HFF-Myc (cell line): Measurements from ENCODE around the gene DPP7.

Experiments
- DNase-seq: peaks from one replicate; pipeline ENCODE4 v3.0.0-alpha.2; 2011; ENCODE audit warnings: low read depth; ENCODE audit errors: extremely low read depth
- H3K4me3 ChIP-seq: replicated peaks from 2 replicates; pipeline ENCODE4 v1.5.1; 2011; ENCODE audit warnings: low read depth, mild to moderate bottlenecking, control low read depth, low read length
- TF ChIP-seq, protein P1 (sequence below): IDR thresholded peaks from 2 replicates; pipeline ENCODE4 v1.5.1; 2012; ENCODE audit warnings: mild to moderate bottlenecking, low read depth, low read length, control low read depth; ENCODE audit errors: missing control alignments

DPP7 gene

DNA sequence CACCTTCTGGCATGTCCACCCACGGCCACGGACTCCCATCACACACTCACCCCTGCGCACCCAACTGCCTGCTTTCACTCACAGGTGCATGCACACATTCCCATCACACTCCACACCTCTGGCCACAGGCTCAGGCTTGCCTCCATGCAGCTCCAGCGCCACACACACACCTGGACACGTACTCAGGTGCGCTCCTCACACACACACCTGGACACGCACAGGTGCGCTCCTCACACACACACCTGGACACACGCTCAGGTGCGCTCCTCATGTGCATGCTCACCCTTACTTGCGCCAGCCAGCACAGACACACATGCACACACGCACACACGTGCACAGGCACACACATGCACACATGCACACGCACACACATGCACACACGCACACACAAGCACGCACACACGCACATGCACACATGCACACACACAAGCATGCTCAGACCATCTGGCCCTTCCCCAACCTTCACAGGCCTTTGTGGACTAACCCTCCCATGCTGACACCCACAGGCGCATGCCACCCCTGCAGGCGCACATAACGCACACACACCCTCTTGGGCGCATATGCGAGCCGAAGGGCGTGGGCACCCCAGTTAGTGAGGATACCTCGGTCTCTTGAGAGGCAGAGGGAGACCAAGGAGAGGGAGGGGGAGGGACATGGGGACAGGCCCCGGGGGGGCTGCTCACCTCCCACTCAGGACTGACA is 32.7 kb upstream of the DPP7 start:
- H3K4me3 ChIP-seq, result no peak overlapping the region
- no peak for DNase-seq
- TF ChIP-seq, protein P1, sequence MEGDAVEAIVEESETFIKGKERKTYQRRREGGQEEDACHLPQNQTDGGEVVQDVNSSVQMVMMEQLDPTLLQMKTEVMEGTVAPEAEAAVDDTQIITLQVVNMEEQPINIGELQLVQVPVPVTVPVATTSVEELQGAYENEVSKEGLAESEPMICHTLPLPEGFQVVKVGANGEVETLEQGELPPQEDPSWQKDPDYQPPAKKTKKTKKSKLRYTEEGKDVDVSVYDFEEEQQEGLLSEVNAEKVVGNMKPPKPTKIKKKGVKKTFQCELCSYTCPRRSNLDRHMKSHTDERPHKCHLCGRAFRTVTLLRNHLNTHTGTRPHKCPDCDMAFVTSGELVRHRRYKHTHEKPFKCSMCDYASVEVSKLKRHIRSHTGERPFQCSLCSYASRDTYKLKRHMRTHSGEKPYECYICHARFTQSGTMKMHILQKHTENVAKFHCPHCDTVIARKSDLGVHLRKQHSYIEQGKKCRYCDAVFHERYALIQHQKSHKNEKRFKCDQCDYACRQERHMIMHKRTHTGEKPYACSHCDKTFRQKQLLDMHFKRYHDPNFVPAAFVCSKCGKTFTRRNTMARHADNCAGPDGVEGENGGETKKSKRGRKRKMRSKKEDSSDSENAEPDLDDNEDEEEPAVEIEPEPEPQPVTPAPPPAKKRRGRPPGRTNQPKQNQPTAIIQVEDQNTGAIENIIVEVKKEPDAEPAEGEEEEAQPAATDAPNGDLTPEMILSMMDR, result no peak

DNA sequence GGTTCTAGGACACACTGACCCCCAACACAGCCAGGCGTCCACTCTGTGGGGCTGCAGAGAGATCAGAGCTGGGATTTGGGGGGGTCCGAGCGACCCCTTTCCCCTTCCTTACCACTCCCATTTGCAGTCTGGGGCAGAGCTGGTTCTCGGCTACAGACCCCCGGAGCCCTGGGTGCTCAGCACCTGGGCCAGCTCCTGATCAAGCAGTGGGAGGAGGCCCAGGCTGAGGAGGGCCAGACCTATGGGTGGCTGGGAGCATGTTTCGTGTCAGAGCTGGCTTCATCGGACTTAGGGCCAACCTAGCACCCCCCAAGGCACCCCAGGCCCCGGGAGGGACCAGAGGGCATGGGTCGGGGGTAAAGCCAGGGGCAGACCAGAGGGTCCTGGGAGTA is 32.0 kb upstream of the DPP7 start:
- no peak for DNase-seq
- no peak overlapping the region for H3K4me3 ChIP-seq
- TF ChIP-seq, protein P1, result no peak

DNA sequence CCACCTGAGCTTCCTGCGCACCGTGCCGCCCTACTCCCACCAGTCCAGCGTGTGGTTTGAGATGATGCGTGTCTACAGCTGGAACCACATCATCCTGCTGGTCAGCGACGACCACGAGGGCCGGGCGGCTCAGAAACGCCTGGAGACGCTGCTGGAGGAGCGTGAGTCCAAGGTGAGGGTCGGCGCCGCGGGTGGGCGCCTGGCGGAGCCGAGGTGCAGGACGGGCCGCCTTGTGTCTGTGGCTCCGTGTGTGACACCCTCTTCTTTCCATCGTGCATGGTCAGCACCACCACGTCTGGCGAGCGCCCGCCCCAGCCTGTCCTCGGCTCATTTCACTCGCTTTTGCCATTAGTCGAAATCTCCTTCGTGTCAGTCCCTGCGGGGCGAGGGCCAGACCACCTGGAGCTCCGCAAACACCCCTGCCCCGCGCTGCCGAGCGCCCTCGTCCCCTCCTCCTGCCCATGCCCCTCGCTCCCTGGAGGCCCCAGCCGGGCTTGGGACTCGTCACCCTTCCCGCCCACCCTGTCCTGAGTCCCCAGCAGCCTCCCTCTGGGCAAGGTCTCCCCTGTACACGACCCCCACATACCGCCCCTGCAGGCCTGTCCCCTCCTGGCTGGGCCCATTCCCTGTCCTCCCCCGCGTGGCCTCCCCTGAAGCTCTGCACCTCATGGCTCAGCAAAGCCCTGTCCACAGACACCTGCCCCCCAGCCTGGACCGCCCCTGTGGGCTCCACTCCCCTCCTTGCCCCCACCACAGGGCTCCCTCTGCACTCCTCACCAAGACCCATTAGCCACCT is 31.4 kb upstream of the DPP7 start:
- TF ChIP-seq, protein P1, result no peak
- DNase-seq, result no peak

DNA sequence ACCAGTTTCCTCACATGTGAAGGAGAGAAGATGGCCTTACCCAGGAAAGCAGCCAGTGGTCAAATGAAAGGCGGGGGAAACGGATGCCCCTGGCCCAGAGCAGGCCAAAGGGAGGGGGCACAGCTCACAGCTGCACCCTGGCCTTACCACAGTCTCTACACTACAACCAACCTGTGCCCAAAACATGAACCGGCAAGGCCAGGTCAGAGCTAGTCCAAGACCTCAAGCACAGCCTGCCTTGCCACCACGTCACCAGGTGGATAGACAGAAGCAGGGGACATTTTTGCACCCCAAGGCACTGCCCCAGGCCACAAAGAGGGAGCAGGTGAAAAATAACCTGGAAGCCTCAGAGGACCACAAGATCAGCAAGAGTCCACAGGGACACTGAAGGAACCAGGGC is 28.9 kb upstream of the DPP7 start:
- no peak overlapping the region for H3K4me3 ChIP-seq
- TF ChIP-seq, protein P1, result no peak
- no peak for DNase-seq

More for the DNA sequence above, 31.4 kb upstream of the DPP7 start:
- no peak overlapping the region for H3K4me3 ChIP-seq

DNA sequence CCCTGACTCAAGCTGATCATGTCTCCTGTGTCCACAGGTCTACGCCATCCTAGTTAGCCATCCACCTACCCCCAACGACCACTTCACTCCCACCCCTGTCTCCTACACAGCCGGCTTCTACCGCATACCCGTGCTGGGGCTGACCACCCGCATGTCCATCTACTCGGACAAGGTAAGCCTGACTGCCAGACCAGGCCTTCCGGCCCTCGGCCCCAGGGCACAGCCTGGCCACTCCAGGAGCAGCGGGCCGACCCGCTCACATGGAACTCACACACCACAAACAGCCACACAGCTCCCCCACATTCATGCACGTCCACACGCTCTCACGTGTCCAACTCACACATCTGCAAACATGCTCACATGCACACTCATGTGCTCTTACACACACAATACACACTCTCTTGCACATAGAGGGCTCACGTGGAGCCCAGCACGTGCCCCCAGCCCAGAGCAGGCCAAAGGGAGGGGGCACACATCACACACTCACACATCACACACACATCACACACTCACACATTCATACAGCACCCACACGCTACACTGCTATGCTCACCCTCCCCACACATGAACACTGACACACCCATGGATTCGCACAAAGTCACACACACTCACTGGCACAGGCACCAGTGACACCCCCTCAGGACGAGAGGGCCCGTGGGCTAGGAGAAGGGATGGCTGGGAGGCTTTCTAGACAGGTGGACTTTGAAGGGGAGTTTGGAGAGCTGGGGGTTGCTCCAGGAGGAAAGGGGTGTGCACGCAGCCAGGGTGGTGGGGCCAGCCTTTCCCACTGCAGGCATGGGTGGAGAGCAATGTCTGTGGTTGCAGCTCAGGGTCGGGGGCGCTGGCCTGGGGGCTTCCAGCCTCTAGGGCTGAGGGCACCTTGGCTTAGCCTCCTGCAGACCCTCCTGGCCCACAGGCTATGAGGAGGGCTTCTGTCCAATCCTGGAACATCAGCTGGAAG is 27.7 kb upstream of the DPP7 start:
- no peak overlapping the region for H3K4me3 ChIP-seq
- DNase-seq, result no peak
- TF ChIP-seq, protein P1, result no peak

DNA sequence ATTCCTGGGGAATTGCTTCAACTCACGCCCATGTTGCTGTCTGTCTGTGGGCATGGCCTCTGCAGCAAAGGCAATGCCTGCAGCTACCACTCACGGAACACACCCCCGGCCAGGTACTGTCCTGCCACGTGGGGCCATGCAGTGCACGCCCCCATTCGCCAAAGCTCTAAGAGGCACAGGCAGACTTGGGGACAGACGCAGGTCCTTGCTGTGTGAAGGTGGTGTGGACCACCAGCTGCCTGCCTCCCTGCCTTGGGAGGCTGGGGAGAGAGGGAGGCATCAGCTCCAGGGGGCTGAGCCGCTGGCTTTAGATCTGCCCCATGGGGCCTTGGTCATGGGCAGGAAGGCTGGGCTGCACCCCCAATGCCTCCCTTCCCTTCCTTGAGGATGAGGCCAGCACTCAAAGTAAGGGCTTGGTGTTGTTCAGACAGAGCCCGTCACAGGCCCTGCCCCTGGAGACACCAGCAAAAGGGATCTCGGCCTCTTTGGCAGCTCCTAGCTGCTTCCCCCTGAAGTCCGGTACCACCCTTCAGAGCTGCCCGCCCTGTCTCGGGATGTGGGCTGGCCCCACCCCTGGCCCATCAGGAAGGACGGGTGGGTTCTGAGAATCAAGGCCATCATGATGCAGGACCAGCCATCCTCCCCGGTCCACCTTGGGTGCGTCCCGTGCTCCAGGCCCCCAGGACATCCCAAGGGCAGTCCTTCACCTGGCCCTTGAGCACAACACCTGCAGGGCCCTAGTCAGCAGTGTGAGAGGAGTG is 26.7 kb upstream of the DPP7 start:
- TF ChIP-seq, protein P1, result no peak

More for the DNA sequence above, 26.7 kb upstream of the DPP7 start:
- DNase-seq, result no peak
- H3K4me3 ChIP-seq, result no peak overlapping the region
